Measurements from ENCODE around the gene TAB2.

The TAB2 gene

DNA sequence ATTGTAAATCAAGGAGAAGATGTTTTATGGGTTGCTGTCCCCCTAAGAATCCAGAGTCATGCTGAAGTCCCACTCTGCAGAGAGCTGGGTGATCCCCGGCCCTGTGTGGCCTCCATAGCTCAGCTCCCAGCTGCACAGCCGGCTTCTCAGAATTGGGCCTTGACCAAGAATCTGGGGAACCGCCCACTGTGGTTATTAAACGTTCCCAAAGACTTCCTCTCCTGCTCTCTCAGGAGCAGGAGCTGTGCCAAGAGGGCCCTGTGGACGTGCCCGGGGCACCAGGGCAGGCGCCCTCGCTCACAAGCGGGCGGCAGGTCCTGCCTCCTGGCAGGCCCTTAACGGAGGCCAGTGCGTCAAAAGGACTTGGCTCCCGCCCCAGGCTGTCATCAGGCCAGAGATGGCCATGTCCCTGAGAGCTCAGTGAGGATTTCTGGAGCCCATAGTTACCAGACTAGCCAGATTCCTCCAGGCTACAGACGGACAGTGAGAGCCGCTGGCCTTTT, 136.9 kb downstream of the TAB2 start:
- H3K4me3 ChIP-seq (replicated peaks; ENCODE audit: low read depth, low read length): no peak overlapping the region
- TF ChIP-seq, protein P1, sequence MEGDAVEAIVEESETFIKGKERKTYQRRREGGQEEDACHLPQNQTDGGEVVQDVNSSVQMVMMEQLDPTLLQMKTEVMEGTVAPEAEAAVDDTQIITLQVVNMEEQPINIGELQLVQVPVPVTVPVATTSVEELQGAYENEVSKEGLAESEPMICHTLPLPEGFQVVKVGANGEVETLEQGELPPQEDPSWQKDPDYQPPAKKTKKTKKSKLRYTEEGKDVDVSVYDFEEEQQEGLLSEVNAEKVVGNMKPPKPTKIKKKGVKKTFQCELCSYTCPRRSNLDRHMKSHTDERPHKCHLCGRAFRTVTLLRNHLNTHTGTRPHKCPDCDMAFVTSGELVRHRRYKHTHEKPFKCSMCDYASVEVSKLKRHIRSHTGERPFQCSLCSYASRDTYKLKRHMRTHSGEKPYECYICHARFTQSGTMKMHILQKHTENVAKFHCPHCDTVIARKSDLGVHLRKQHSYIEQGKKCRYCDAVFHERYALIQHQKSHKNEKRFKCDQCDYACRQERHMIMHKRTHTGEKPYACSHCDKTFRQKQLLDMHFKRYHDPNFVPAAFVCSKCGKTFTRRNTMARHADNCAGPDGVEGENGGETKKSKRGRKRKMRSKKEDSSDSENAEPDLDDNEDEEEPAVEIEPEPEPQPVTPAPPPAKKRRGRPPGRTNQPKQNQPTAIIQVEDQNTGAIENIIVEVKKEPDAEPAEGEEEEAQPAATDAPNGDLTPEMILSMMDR (IDR thresholded peaks at IDR 0.05; ENCODE audit: low read depth, low read length, missing control alignments): no peak
- DNase-seq (ENCODE audit: extremely low read depth, low read depth): peak; percentile 70

DNA sequence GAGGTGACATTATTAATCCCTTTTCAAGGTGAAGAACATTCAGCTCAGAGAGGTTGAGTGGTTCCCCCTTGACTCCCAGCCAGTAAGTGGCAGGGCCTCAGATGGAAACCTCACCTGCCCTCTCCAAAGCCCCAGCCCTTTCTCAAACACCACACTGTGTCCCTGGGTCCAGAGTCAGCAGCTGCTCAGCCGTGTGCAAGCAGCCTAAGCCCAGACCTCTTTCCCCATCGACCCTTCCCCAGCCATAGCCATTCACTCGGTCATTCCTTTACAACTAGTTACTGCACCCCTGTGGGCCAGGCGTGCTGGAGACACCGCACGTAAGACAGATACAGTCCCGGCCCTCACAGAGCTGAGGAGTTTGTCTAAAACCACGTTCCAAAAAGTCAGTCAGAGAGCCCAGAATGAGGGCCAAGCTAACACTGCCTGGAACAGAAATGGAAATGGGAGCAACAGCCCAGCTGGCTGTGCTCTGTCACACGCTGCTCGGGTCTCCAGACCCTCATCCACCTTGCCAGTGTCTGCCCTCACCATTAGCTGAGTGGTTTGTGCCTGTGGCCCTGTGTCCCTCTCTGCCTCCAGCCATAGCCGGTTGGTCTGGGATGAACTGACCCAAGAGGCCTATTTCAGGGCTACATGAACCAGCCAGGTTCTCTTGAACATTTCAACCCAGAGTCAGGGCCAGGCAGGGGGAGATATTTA, 137.7 kb downstream of the TAB2 start:
- DNase-seq (ENCODE audit: extremely low read depth, low read depth): no peak
- TF ChIP-seq, protein P1 (IDR thresholded peaks at IDR 0.05; ENCODE audit: low read depth, low read length, missing control alignments): no peak
- H3K4me3 ChIP-seq (replicated peaks; ENCODE audit: low read depth, low read length): no peak overlapping the region

DNA sequence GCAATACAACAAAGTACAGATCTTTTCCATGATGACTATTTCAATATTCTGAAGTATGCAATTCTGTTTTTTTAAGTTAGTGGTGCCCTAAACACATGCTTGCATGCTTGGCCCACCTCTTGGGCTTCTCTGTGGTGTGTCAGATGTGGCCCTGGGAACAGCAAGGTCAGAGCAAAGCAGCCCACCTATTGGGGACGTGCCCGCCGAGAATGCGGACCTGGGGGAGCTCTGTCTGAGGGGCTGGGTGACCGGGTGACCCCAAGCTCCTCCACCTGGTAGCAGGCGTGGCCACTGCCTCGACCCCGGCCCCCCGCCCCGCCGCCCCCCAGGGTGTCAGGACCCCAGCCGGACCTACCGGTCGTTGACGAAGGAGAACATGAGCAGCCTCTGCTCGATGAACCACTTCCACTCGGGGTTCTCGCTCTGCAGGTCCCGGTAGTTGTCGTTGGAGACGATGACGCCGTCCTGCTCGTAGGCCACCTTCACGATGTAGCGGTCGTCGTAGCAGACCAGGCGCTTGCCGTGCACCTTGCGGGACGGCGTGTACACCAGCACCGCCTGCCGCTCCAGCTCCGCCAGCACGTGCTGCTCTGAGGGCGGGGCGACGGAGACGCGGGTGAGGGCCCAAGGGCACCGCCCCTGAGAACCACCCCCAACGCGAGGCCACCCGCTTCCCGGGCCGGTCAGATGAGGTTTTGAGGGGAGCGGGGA, 139.0 kb downstream of the TAB2 start:
- H3K4me3 ChIP-seq (replicated peaks; ENCODE audit: low read depth, low read length): no peak overlapping the region
- TF ChIP-seq, protein P1 (IDR thresholded peaks at IDR 0.05; ENCODE audit: low read depth, low read length, missing control alignments): no peak
- no peak for DNase-seq (ENCODE audit: extremely low read depth, low read depth)

DNA sequence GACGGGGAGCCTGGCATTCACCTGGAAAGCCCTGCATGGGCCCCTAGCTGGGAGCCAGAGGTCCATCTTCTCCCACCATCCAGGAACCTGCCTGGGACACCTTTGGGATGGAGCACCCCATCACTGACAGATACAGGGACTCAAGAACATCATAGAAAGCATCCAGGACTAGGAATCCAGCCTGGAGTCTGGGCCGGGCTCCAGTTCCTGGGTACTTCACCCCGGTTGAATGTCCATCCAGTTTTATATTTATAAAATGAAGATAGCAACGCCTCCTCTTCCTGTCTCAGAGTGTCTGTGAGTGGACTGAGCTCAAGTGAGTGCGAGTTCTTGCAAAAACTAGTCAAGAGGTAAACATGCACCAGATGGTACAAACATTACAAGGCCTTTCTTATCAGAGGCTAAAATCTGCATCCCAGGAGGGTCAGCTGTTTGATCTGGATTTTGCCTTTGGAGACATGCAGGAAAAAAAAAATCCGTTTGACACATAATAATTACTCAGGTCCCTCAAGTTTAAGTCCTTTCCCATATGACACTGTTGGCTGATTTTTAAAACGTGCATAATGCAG, 139.9 kb downstream of the TAB2 start:
- H3K4me3 ChIP-seq (replicated peaks; ENCODE audit: low read depth, low read length): no peak overlapping the region
- DNase-seq (ENCODE audit: extremely low read depth, low read depth): no peak
- TF ChIP-seq, protein P1 (IDR thresholded peaks at IDR 0.05; ENCODE audit: low read depth, low read length, missing control alignments): no peak

DNA sequence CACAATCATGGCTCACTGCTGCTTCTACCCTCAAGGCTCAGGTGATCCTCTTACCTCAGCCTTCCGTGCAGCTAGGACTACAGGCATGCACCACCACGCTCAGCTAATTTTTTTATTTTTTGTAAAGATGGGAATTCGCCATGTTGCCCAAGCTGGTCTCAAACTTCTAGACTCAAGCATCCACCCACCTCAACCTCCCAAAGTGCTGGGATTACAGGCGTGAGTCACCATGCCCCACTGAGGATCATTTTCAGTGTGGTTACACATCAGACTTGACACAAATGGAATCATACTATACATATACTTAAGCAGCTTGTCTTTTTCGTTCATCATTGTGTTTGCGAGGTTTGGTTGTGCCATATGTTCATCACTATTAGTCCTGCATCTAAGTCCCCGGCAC, 140.7 kb downstream of the TAB2 start:
- no peak overlapping the region for H3K4me3 ChIP-seq (replicated peaks; ENCODE audit: low read depth, low read length)
- TF ChIP-seq, protein P1 (IDR thresholded peaks at IDR 0.05; ENCODE audit: low read depth, low read length, missing control alignments): no peak
- DNase-seq (ENCODE audit: extremely low read depth, low read depth): no peak

DNA sequence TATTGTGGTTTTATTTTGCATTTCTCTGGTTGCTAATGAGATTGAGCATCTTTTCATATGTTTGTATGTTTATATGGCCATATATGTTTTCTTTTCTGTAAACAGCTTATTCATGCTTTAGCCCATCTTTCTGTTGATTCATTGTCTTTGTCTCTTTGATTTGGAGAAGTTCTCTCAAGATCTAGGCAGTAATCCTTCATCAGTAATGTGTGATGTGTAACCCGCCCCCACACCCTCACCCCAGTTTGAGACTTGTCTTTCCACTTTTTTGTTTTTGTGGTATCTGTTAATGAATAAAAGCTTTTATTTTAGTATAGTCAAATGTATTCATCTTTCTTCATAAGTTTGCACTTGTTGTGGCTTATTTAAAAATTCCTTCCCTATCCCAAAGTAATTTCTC, 141.3 kb downstream of the TAB2 start:
- no peak overlapping the region for H3K4me3 ChIP-seq (replicated peaks; ENCODE audit: low read depth, low read length)
- DNase-seq (ENCODE audit: extremely low read depth, low read depth): no peak
- TF ChIP-seq, protein P1 (IDR thresholded peaks at IDR 0.05; ENCODE audit: low read depth, low read length, missing control alignments): no peak
